ENCODE results near the gene NWD2.

The NWD2 gene

DNA sequence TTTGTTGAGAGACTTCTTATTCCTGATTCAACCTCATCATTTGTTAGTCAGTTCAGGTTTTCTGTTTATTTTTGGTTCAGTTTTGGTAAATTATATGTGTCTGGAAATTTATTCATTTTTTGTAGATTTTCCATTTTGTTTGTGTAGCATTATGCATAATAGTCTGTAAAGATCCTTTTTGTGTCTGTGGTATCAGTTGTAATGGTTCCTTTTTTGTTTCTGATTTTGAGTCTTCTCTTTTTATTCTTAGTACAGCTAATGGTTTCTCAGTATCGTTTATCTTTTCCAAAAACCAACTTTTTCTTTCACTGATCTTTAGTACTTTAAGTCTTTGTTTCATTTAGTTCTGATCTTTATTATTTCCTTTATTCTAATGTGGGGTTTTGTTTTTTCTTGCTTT is 61.4 kb downstream of the NWD2 start:
- DNase-seq, result no peak

DNA sequence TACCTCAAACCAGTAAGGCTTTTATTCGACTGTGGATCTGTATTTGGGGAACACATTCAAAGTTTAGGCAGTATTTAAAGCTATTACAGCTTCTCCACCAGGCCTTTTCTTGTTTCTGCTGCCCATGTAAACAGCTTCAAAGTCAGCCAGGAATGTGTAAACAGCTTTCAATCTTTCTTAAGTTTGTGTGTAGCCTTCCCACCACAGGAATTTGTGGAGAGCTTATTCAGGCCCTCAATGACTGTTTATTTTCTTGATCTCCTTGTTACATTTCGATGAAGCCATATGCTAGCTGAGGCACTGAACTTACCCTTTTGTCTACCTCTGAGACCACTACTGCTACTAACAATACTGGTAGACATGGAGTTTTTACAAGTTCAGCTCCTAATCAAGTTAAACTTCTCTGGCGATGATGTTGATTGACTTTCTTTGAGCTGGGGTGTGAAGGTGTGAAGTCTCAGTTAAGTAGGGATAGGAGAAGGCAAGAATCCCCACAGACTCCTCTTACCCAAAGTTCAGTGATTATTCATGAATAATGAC is 72.6 kb downstream of the NWD2 start:
- no peak for DNase-seq

DNA sequence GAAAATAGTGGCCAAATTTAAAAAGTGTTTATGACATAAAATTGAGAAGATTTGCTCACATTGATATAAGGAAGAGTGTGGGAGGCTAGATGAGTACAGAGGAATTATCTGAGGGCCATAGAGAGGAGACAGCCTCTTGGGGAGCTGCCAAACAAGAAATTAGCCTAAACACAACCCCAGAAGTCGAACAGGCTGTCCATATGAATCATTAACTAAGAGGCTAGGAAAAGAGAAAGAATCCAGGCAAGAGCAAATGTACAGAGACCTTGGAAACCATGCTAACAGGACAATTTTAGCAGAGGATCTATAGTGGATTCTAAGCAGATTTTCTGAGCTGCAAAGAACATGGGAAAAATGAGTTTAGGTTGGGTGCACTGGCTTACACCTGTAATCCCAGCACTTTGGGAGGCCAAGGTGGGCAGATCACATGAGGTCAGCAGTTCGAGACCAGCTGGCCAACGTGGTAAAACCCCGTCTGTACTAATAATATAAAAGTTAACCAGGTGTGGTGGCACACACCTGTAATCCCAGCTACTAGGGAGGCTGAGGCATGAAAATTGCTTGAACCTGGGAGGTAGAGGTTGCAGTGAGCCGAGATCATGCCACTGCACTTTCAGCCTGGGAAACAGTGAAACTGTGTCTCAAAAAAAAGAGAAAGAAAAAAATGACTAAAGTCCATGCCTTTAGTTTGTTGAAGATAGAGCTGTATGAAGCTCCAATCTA is 76.1 kb downstream of the NWD2 start:
- no peak for DNase-seq

DNA sequence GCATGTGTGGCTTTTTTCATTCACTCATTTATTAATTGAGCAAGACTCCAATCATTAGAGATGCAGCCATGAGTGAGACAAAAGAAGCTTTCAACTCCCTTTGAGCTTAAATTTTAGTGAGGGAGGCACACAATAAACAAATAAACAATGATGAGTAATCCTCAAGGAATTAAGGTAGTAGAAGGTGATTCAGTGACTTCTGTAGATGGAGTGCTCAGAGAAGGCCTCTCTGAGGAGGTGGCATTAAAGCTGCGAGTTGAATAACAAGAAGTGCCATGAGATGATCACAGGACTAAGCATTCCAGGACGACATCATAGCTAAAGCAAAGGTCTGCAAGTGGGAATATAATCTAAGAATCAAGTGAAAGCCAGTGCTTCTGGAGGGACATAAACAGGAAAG is 77.6 kb downstream of the NWD2 start:
- DNase-seq, result no peak

DNA sequence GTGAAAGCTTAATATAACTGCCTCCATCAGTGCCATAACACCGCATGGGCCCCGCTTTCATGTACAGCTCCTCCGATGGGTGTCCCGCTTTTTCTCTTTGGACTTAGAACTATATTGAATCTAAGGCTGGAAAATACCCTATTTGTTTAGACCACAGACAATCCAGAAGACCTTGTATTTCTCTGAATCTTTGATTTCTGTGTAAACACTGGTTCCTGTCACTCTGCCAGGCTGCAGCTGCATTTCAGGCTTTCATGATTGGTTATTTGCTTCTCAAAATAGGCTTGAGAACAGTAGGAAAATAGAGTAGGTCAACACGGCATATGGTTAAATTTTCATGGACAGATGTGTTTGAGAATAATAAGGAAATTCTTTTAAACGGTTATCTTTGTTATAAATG is 80.0 kb downstream of the NWD2 start:
- no peak for DNase-seq

DNA sequence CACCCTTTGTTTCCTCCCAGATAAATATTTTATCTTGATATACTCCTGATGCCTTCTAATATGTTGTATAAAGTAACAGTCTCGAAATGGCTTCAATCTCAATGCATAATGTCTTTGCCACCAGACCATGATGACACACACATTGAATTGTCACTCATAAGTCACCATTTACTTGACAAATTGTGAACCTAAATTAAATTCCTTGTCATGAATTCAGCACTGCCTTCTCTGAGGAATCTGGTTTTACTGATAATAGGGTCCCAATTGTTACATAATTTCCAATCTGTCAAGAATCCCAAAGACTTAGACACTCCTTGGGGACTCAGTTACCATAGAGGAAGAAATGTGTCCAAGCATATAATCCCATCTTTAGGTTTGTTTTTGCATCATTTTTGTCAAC is 82.3 kb downstream of the NWD2 start:
- no peak for DNase-seq

DNA sequence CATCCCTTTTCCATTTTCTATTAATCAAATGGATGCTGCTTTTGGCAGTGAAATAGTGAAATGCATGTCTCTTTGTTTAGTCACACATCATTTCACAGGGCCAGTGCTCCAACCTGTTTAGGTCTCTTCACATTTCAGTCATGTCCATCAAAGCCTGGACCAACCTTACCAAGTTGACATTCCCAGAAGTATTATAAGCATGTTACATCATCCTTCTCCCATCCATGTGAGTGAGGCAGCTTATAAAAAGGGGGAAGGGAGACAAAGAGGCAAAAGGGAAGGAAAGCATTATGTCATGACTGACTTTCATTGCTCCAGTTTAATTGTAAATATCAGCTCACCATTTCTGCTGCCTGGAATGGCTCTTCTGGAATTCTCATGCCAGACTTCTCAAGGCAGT is 94.4 kb downstream of the NWD2 start:
- DNase-seq, result no peak

DNA sequence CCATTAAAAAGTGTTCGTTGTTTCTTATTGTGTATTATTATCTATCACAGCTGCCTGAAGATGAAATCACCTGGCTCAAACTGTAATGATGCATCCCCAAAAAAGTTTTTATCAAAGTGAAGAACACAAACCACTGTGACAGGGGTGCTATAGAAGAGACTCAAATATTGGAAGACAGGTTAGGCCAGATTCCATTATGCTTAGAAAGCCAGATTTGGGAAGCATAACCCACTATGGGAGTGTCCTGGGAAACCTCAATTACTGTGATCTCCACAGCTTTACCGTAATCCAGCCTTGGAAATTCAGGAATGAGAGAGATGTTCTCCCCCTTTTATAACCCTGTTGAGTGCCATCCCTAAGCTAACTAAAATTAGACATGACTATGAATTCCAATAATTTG is 114.2 kb downstream of the NWD2 start:
- DNase-seq, result no peak

DNA sequence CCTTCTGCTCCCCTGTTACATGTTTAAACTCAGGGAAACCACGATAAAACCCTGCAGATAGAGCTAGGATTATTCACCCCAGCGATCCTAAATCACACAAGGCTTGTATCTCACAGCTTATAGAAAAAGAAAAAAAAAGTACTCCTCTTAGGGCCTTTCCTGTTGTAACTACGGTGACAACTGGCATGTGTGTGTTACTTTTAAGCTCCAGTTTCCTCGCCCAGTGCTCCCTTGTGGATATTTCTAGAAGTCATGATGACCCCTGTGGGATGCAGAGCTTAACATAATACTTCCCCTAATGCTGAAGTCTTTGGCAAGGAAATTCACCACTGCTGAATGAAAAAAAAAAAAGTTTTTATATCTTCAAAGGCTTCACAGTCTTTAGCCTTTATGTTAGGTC is 114.7 kb downstream of the NWD2 start:
- no peak for DNase-seq

DNA sequence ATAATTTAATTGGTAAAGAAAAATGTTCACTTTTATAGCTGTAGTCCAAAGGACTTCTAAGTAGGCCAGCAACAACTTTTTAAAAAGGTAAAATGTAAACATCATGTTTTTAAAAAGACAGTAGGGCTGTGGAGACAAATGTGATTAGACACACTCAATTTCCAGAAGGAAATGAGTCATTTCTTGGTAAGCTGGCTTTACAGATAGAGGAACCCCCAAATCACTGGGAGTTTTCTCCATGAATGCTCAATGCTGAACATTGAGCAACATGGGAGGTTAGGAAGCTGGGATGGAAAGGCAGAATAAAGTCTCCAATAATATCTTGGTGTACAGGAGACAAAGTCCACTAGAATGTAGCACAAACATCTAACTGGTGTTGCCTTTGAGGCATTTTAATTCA is 121.3 kb downstream of the NWD2 start:
- DNase-seq, result no peak

DNA sequence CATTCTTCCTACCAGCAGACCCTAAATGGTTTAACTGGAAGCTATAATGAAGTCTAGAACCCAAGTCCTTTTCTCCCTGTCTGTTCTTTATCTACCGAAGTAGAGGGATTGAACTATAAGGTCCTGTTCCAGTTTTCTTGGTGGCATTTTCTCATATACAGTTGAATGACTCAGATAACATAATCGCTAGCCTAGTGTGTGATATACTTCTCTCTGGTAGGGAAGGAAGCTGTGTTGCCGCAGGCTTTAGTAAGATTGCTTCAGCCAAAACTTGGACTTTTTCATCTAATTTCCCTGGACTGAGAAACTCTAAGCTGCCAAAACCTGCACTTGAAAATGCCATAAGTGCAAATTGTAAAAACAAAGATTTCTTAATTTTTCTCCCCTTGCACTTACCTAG is 123.4 kb downstream of the NWD2 start:
- no peak for DNase-seq

DNA sequence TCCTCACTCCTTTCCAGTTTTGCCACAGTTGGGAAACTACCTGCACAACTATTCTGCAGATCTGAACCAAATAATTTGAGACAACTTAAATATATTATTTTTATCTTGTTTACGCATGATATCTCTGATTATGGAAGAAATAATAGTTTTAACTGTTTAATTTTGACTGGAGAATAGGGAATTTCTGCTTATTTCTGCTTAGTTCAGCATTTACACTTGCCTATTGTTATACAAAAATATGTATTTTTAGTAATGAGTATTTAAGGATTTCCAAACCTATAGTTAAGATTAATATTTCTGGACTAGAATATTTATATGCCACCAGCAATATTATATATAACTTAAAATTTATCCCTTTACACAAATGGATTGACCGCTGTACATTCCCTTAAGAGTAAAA is 125.5 kb downstream of the NWD2 start:
- no peak for DNase-seq

DNA sequence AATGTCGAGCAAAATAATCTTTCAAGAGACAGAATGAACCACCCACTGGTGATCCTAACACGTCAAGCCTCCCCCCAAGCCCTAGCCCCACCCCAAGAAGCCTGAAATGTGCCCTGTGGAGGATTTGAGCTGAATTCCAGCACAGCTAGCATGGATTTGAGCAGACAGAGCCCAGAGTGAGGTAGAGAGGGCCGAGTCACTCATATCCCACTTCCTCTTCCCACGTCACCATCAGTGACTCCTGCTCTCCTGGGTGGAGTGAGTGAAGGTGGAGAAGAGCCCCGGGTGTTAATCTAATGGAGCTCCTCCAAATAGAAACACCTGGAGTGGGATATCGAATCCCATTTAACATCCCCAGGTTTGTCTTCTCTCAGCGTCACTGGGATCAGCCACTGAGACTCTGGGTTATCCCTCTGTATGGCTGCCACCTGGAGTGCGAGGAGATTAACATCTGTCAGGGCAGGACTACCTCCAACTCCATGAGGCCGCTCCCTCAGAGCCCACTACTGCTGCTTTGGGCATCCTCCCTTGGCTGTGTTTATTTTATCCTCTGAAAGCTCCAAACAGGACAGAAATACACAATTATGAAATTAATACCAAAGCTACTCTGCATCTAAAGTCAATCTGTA is 136.6 kb downstream of the NWD2 start:
- DNase-seq, result no peak

DNA sequence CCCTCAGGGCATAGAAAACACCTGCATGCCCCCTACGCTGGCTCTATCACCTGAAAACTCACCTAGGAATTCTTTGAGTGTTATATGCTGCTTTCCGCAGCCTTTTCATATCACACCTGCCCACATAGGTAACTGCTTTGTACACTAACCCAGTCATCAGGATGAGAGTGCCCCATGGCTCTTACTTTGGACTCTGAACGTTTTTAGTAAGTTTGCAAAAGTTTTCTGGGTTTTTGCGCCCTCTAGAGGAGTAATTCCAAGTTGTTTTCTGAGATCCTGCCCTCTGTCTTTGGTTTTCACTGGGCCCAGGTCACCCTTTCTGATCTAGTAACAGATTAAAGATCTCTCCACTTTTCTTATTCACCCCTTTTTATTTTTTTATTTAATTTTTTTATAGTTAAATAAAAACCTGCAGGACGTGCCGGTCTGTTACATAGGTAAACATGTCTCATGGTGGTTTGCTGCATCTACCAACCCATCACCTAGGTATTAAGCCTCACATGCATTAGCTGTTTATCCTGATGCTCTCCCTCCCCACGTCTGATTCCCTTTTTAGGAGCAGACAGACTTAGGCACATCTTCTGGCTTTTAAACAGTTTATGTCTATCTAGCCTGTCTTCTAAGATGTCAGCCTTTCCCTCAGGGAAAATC is 139.2 kb downstream of the NWD2 start:
- DNase-seq, result no peak

DNA sequence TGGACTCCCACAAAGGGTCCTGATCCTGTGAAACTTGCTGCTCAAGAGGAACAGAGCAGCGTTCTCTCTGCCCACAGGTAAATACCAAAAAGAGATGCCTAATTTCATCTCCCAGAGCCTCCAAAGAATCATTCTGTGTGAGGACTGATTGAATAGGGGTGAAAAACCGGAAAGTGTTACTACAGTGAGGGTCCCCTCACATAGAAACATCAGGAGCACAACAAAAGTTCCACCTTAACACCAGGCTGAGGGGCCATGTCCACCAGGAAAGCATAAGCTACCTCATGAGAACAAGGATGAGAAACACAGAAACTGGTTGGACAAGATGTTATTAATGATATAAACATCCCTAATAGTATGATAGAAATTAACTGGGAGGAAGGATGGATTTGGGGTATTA is 140.9 kb downstream of the NWD2 start:
- no peak for DNase-seq

DNA sequence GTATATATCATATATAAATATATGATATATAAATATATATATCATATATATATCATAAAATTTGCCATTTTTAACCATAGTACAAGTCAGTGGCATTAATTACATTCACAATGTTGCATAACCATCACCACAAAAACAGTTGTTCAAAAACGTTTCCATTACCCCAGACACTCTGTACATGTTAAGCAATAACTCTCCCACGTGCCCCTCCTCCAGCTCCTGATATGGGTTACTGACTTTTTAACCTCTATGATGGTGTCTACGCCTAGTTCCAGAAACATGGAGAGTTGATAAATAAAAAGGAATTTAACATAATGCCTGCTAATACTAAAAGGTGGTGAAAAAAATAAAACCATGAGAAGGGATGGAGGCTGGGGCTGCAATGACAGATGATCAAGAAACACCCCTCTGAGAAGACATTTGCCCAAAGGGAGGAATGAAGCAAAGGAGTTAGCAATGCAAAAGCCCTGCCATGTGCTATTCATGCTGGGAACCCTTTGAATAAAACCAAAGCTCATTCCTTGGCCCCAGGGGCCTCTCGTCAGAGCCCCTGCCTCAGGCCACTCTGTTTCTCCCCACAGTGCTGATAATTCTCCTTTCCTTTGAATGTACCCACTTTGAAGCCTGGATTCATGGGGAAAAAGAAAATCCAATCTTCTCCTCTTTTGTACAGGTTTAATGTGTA is 144.3 kb downstream of the NWD2 start:
- DNase-seq, result no peak

DNA sequence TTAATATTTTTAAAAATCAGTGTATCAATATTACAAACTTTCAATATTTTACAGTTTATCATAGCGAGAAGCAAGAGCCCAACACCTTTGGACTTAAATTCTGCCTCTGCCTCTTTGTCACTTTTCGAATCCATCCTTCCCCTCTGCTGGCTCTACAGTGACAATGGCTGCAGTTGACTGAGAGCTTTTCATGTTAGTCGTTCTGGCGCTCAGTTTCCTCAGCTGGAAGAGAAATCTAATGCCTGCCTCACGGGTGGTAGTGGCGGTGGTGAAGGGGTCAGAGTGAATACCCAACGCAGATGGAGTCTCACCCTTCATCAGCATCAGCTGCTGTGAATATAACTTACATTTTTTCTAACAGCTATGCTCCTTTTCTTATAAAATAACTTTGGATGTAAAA is 144.8 kb downstream of the NWD2 start:
- no peak for DNase-seq

DNA sequence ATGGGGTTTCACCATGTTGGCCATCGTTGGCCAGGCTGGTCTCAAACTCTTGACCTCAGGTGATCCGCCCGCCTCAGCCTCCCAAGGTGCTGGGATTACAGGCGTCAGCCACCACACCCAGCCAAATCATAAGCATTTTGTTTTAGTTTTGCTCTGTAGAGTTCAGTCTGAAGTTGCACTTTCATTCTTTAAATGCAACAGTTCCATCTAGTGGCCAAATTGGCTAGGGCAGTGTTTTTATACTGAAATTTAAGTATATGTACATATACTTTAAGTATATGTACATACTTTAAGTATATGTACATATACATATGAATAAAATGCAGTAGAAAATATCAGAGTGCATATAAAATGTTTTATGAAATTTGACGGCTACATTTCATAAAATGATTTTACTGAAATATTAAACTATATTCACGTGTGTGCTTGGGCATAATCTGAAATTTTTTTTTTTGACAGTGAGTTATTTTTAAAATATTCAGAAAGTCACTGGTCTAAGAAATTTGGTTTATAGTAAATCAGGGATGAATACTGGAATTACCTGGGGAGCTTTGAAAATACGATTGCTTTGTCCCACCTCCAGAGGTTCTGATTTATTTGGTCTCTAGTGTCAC is 145.5 kb downstream of the NWD2 start:
- no peak for DNase-seq

DNA sequence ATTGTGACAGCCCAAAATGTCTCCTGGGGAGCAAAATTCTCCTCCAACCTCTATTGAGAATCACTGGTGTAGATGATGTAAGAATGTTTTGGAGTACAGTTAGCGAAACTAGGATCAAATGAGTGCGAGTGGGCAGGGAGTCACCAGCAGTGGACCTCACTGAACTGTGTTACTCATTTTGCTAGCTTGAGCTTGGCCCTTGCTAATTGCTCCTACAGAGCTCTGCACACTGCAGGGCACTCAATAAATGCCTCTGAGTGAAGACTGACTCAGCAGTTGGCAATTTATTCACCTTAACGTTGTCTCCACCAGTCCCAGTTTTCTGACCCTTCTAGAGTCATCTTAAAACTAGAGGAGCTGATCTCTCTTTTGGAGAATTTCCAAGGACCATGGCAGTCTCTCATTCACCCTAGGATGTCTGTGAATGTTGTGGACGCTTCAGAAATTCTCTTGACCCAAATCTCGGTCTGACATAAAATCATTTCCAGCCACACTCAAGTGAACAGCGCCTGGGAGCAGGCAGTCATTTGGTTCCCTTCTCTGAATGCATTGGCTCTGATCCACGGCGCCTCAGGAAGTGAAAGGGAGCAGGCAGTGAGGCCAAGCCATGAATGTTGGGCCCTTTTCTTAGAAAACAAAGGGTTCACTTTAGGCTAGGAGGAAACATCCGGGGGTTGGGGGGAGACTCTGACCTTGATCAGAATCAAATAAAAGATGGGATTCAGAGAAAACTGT is 148.1 kb downstream of the NWD2 start:
- no peak for DNase-seq

DNA sequence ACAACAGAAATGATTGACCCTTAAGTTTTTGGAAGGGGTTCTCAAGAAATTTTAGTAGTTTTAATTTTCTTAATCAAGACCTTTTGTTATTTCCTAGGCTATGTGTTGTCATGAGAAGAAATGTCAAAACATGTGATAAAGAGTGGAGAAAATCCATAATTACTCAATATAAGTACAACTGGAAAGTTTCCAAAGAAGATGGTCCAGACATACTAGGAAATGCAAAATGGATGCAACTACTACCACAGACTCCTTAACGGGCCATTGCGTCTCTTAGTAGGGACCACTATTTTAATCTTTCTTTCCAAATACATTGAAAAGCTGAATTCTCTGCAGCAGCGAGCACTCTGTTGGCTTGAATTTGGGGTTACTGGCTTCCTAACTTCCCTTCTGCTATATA is 148.8 kb downstream of the NWD2 start:
- DNase-seq, result no peak

DNA sequence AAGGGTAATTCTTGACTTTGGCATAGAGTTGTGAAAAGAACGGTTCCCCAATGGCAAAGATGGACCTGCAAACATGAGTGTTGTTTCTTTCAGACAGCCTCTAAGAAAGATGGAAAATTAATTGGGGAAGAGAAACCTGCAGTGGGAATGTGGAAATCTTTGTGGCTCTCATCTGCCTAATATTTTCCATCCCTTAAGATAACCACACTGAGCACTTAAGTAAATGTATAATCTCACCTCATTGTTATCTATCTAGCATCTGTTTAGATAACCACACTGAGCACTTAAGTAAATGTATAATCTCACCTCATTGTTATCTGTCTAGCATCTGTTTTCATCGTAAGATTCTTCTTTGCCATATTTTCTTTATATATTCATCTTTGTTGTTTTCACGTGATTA is 149.3 kb downstream of the NWD2 start:
- DNase-seq, result no peak

DNA sequence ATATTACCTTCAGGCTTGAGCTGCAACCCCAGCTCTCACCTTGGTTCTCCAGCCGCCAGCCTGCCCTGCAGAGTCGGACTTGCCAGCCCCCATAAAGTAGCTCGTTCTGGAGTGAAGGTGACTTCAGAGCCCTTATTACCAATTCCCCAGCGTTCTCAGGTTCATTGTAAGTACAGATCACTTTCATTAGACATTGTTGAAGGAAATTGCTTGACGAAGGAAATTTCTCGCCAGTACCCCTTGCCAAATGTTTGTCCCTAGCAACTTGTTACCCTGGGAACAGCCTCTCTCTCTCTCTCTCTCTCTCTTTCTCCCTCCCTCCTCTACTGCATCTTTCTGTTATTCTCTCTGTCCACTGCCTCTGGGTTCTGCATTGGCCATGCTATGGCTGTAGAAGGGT is 153.0 kb downstream of the NWD2 start:
- DNase-seq, result no peak

Measured in 8988T (cell line).